ENCODE results near the gene NAALADL2.

GRCh38 chr3:174826069-174826468 is 33.1 kb upstream of the NAALADL2 start:
- TF ChIP-seq CTCF (conservative IDR thresholded peaks at IDR 0.05) (peak; percentile 30), ZFX (IDR thresholded peaks at IDR 0.05) (no peak)
